Stimulated activated CD4-positive, alpha-beta T cell treated with anti-CD3 and anti-CD28 coated beads, Interleukin-15, amount 100 ng/mL, for 24 hours (primary cell): ENCODE data around the gene WHRN.

Experiments used
- DNase-seq: peaks from one replicate; pipeline ENCODE4 v3.0.0-alpha.2; 2020

WHRN gene

GRCh38 chr9:114469091-114469853, 36.0 kb downstream of the WHRN start:
- no peak for DNase-seq

- no peak for DNase-seq
Measured at GRCh38 chr9:114467910-114468309, 37.4 kb downstream of the WHRN start.

DNA sequence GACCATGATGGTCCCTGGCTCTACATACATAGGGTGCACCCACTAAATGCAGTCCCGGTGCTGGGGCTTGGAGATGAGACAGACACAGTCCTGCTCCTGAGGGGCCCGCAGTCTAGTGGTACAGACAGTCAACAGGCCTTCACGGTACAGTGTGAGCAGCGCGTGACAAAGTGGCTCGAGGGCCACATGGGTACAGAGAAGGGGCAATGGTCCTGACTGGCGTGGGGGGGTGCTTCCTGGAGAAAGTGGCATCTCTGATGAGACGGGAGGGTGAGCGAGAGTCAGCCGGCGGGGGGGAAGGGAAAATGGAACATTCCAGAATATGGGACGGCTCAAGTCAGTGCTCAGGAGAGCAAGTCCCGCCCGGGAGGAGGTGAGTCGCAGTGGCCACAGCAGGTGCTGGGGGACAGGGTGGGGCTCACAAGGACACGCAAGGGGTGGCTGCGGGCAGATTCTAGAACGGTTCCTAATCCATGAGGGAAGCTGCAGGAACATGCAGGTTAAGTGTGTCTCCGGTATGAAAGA, 38.0 kb downstream of the WHRN start:
- no peak for DNase-seq

- DNase-seq: no peak
Measured at GRCh38 chr9:114465906-114466900, 39.1 kb downstream of the WHRN start.

DNA sequence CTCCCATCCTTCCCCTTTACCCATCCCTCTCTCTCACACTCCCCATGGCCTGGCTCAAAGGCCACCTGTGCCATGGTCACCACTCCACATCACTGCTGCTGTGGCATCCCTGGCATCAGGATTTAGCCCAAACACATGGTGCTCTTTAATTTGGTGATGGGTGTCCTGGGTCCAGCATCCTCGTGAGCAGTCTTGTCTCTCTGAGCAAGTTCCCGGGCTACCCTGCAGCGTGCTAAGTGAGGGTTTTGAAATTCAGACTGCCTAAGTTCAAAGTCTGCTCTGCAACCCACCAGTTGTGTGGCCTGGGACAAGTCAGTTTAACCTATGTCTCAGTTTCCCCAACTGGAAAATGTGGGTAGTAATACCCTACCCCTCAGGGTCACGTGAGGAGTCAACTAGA, 39.9 kb downstream of the WHRN start:
- no peak for DNase-seq

DNA sequence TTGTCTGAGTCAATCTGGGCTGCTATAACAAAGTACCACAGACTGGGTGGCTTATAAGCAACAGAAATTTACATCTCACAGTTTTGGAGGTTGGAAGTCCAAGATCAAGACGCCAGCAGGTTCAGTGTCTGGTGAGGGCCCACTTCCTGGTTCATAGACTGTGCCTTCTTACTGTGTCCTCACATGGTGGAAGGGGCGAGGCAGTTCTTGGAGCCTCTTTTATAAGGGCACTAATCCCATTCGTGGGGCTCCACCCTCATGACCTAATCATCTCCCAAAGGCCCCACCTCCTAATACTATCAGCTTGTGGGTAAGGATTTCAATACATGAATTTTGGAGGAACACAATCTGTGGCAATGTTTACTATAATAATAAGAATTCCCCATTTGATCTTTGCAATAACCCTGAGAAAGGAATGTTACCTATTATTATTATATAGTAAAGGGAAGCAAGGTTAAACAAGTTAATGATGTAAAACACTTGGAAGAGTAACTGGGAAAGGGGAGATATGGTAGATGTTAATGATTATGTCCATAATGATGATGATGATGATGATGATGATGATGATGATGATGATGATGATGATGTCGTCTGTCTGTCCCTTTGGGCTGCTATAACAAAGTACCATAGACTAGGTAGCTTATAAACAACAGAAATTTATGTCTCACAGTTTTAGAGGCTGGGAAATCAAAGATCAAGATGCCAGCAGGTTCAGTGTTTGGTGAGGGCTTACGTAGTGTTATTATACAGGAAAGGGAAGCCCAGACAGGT, 40.8 kb downstream of the WHRN start:
- no peak for DNase-seq

DNA sequence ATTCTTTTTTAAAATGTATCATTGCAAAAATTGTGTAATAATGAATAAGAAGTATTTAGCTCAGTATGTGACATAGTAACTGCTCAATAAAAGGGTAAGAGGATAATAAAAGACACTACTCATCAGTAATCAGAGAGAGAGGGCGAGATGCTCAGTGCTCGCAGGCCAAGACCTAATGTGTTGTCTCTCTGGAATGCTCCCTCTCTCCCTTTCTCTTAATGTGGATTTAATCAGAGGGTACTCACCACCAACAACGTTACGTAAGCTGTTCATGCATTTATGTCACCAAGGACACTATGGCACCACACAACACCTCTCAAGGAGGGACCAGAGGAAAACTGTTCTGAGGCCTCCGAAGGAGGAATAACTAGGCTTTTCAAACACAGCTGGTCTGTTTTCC, 42.5 kb downstream of the WHRN start:
- no peak for DNase-seq

DNA sequence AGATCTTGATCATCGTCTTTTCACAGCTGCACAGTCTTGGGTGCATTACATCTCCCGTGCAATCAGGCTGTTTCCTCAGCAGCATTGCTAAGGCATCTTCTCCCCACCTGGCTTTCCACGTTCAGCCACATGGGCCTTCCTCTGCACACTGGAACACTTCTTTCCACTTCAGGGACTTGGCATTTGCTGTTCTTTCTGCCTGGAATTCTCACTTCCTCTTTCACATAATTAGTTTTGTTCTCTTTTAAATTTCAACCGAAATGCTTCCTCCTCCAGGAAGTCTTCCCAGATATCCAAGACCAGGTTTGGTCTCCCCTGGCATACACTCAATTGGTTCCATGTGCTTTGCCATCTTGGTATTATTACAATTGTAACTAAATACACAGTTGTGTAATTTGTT, 43.8 kb downstream of the WHRN start:
- no peak for DNase-seq

DNA sequence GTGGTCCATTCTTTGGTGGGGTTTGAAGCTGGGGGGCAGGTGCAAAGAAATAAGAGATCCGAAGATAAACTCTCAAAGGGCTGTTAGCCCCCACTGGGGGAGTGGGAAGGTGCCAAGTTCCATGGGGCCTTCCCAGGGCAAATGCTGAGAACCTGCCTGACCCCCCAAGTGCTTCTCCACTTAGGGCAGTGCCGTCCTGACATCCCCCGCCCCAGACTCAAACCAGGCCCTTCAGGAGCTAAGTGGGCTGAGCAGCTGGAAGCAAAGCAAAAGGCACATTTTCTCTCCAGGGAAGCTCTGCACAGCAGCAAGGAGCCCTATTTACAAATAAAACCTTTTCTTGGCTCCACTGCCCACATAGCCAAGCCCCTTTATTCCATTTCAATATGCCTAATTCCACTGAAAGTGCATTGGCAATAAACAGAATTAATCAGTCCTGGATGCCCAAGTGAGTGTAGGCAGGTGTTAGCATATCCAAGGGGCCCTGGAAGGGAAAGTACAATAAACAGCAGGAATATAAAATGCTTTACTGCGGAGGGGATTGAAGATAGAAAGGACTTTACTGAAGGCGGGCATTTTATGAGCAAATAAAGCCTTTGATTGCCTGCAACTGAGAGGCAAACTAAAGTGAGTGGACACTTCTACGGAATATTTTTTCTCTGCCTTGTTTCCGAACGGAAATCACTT, 44.6 kb downstream of the WHRN start:
- no peak for DNase-seq

GRCh38 chr9:114459464-114459863, 45.8 kb downstream of the WHRN start:
- no peak for DNase-seq

GRCh38 chr9:114456929-114457328, 48.3 kb downstream of the WHRN start:
- no peak for DNase-seq

DNA sequence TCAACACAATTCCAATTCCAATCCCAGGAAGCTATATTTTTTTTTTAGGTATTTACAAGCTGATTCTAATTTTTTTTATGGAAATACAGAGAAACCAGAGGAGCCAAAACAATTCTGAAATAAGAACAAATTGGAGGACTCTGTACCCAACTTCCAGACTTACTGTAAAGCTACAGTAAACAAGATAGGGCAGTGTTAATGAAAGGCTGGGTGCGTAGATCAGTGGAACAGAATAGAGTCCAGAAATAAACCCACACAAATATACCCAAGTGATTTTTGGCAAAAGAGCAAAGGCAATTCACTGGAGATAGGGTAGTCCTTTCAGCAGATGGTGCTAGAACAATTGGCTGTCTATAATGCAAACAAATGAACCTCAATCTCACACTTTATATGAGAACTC, 50.6 kb downstream of the WHRN start:
- DNase-seq: no peak

GRCh38 chr9:114452219-114453165, 52.8 kb downstream of the WHRN start:
- DNase-seq: peak; percentile 47

GRCh38 chr9:114451707-114452031, 53.6 kb downstream of the WHRN start:
- no peak for DNase-seq

DNA sequence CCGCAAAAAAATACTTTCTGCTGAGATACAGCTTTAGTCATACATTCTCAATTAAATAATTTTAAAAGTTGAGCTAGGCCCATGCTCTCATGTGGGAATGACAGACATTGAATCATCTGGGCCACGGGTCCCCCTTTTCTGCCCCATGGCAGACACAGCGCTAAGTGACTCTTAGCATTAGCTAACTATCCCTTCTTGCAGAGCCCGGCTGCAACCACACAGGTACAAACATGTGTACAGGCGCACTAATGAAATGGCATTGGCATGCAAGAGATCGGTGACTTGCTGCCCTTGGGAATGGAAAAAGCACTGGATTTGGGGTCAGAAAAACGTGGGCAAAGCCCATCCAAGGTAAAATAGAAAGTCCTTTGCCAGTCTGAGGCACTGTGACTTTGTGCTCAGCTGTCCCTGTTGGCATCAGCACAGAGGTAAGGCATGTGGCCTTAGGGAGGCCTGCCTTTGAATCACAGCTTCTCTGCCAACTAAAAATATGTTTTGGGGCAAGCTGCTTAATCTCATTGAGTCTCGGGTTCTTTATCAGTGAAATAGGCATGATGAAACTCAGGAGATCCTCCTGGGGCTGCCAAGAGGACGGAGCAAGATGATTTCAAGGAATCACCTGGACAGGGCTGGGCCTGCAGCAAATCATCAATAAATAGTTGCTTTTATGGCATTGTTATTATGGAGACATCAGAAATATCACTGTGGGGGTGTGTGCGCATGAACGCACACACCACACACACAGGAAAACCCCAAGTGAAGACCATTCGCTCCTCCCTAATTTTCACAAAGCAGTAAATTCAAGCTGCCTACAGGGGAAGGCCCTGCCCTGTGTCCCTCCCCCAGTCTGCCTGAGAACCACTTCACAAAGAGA, 54.2 kb downstream of the WHRN start:
- no peak for DNase-seq

DNA sequence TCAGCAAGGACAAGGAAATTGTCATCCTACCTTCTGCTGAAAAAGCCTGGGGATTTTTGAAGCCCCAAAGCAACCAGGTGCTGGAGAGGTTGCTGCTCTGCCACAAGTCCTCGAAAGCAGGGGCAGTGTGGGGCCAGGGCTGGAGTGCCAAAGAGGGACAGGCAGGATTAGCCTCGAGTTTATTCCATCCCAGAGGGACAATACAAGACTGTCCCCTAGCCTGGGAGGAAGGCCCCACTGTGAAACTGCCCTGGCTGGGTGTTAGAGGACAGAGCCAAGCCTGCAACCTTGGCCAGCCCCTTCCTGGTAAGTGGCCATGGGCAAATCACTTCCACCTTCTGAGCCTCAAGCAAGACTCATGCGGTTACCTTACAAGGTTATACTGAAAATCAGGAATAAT, 55.1 kb downstream of the WHRN start:
- no peak for DNase-seq

DNA sequence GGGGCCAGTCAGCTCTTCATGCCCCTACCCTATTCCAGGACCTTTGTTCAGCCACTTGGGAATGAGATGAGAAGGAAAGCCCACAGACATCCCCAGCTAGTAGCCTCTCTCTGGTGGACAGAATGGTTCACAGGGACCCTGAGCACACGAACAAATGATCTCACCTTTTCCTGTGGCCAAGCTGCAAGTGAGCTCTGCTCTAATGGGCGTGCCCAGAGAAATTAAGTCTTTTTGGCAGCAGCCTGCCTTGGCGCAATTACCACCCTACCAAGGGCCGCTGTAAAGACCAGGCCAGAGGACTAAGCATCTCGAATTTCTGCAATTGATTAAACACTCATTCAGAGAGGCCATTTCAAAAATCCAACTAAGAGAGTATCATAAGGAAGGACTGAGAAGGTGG, 56.0 kb downstream of the WHRN start:
- DNase-seq: no peak

- no peak for DNase-seq
Measured at GRCh38 chr9:114448706-114449105, 56.6 kb downstream of the WHRN start.

DNA sequence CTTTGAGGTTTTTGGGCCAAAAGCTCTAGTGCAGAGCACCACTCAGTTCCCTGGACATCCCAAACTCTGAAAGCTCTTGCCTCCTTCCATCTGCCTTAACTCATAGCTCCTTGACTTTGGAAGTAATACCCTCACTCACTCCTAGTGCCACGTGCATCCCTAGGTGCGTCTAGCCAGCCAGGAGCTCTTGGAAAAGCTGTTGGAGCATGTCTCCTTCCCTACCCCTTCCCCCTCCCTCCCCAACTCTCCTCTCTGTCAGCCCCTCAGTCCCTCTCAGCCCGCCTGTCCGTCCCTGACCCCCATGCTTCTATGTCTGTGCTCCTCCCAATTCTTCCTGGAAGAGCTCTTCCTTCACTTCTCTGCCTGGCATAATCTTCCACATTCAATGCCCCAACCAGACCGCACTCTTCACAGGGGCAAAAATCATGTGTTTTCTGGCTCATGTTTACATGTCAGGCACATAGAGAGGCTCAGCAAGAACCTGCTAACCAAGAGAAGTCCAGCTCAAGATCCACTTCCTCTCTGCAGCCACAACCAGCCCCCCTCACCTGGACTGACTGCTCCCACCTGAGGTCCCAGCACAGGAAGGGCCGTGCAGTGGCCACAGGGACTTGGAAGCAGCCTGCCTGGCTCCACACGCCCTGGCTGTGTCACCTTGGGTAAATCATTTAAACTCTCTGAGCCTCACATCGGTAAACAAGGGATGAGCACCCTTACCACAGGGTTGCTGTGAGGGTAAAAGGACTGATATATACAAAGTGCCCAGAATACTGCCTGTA, 58.4 kb downstream of the WHRN start:
- DNase-seq: no peak
